HepG2 (cell line): ENCODE data around the gene SLC25A15. TPM values are rescaled to one million over a fixed set of nuclear protein-coding genes. Genes with fewer than 3 reads are reported as not detected.

Experiments
- AHDC1 ChIP-seq: sonication (generic); formaldehyde crosslinking; IDR thresholded peaks from 2 replicates; pipeline ENCODE4 v1.5.1; 2020; ENCODE audit warnings: mild to moderate bottlenecking, missing genetic modification reagents, borderline replicate concordance
- DRAP1 ChIP-seq: IDR thresholded peaks from 2 replicates; pipeline ENCODE4 v1.6.1; 2016; ENCODE audit warnings: missing genetic modification reagents, missing compliant biosample characterization
- HMG20A ChIP-seq: IDR thresholded peaks from 2 replicates; pipeline ENCODE4 v1.6.1; 2016; ENCODE audit warnings: borderline replicate concordance
- KDM2A ChIP-seq: sonication (generic); formaldehyde crosslinking; IDR thresholded peaks from 2 replicates; pipeline ENCODE4 v1.4.0; 2020; ENCODE audit warnings: low read depth, missing genetic modification reagents, borderline replicate concordance
- KMT2A ChIP-seq: sonication (generic); formaldehyde crosslinking; IDR thresholded peaks from 2 replicates; pipeline ENCODE4 v1.4.0; 2020; ENCODE audit warnings: missing genetic modification reagents
- LBX2 ChIP-seq: sonication (generic); formaldehyde crosslinking; IDR thresholded peaks from 2 replicates; pipeline ENCODE4 v1.5.0; 2020; ENCODE audit warnings: missing genetic modification reagents, mild to moderate bottlenecking, borderline replicate concordance
- MED13 ChIP-seq: sonication (generic); formaldehyde crosslinking; IDR thresholded peaks from 2 replicates; pipeline ENCODE4 v1.5.0; 2020; ENCODE audit warnings: missing genetic modification reagents
- MXI1 ChIP-seq: IDR thresholded peaks from 3 replicates; pipeline ENCODE4 v1.6.1; 2012; ENCODE audit warnings: low read depth, low read length, inconsistent platforms, borderline replicate concordance
- NR2F2 ChIP-seq: IDR thresholded peaks from 2 replicates; pipeline ENCODE4 v1.6.1; 2012; ENCODE audit warnings: low read depth, inconsistent platforms, borderline replicate concordance
- YEATS4 ChIP-seq: sonication (generic); formaldehyde crosslinking; IDR thresholded peaks from 2 replicates; pipeline ENCODE4 v1.4.0; 2020; ENCODE audit warnings: missing genetic modification reagents, borderline replicate concordance
- ZBTB14 ChIP-seq: sonication (generic); formaldehyde crosslinking; IDR thresholded peaks from 2 replicates; pipeline ENCODE4 v1.4.0; 2020; ENCODE audit warnings: missing genetic modification reagents
- ZBTB20 ChIP-seq: sonication (generic); formaldehyde crosslinking; IDR thresholded peaks from 2 replicates; pipeline ENCODE4 v1.8.1; 2023; ENCODE audit warnings: missing genetic modification reagents, low read depth, mild to moderate bottlenecking, borderline replicate concordance
- ZFAT ChIP-seq: sonication (generic); formaldehyde crosslinking; conservative IDR thresholded peaks from 2 replicates; pipeline ENCODE4 v1.8.1; 2023; ENCODE audit warnings: missing genetic modification reagents, inconsistent platforms
- ZFP90 ChIP-seq: sonication (generic); formaldehyde crosslinking; IDR thresholded peaks from 2 replicates; pipeline ENCODE4 v1.8.0; 2022; ENCODE audit warnings: missing genetic modification reagents, mild to moderate bottlenecking, inconsistent platforms, borderline replicate concordance
- ZNF850 ChIP-seq: sonication (generic); formaldehyde crosslinking; conservative IDR thresholded peaks from 2 replicates; pipeline ENCODE4 v1.9.0; 2021; ENCODE audit warnings: mild to moderate bottlenecking, missing genetic modification reagents
- ZSCAN25 ChIP-seq: sonication (generic); formaldehyde crosslinking; IDR thresholded peaks from 2 replicates; pipeline ENCODE4 v1.8.0; 2022; ENCODE audit warnings: mild to moderate bottlenecking, missing genetic modification reagents
- polyA plus RNA-seq, 8 experiments: library from polyadenylated mRNA; depleted of rRNA in 3 of 8; stranded (reverse) in 7 of 8; unstranded in 1 of 8; fragments of >200 nt; fragmentation: Illumina TruSeq in 4 of 8; extraction: Trizol in 4 of 8; gene quantifications; 2 replicates each; pipeline versions ENCODE4 v1.2.1 to v1.2.3, GENCODE V29; 2011 to 2016; ENCODE audit warnings: low read depth in 4 of 8, missing spikeins in 1 of 8, mixed read lengths in 1 of 8; ENCODE audit not compliant: insufficient read depth in 1 of 8
- total RNA-seq, 5 experiments: library from RNA; depleted of rRNA; stranded (reverse); fragments of >200 nt; fragmentation: Illumina TruSeq; extraction: Trizol; gene quantifications; 2 replicates each; pipeline ENCODE4 v1.2.3, GENCODE V29; 2016; ENCODE audit warnings: low read depth in 1 of 5
- TF ChIP-seq, protein P1 (sequence below): sonication (generic); formaldehyde crosslinking; IDR thresholded peaks from 2 replicates; pipeline ENCODE4 v1.4.0; 2020; ENCODE audit warnings: mild to moderate bottlenecking, missing genetic modification reagents

The SLC25A15 gene
- total and polyA plus RNA-seq, 2 of the 13 experiments (the other 11 are each of a cell fraction or from before 2014, with no cell fraction given), result 17.3 to 39.1 TPM

DNA sequence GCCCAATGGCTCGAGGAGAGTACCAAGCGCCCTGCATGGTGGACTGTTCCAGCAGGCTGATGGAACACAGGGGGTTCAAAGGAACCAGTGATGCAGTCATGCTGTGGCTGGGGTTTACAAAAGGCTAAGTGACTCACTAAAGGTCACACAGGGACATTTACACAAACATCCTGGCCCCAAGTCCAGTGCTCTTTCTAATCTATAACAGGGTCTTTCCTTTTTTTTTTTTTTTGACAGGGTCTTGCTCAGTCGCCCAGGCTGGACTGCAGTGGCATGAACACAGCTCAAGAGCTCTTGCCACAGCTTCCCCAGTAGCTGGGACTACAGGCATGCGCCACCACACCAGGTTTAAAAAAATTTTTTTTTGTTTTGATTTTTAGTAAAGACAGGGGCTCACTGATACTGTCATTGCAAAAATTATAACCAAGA is 2.8 kb upstream of the SLC25A15 start (continued):
- TF ChIP-seq, protein P1, sequence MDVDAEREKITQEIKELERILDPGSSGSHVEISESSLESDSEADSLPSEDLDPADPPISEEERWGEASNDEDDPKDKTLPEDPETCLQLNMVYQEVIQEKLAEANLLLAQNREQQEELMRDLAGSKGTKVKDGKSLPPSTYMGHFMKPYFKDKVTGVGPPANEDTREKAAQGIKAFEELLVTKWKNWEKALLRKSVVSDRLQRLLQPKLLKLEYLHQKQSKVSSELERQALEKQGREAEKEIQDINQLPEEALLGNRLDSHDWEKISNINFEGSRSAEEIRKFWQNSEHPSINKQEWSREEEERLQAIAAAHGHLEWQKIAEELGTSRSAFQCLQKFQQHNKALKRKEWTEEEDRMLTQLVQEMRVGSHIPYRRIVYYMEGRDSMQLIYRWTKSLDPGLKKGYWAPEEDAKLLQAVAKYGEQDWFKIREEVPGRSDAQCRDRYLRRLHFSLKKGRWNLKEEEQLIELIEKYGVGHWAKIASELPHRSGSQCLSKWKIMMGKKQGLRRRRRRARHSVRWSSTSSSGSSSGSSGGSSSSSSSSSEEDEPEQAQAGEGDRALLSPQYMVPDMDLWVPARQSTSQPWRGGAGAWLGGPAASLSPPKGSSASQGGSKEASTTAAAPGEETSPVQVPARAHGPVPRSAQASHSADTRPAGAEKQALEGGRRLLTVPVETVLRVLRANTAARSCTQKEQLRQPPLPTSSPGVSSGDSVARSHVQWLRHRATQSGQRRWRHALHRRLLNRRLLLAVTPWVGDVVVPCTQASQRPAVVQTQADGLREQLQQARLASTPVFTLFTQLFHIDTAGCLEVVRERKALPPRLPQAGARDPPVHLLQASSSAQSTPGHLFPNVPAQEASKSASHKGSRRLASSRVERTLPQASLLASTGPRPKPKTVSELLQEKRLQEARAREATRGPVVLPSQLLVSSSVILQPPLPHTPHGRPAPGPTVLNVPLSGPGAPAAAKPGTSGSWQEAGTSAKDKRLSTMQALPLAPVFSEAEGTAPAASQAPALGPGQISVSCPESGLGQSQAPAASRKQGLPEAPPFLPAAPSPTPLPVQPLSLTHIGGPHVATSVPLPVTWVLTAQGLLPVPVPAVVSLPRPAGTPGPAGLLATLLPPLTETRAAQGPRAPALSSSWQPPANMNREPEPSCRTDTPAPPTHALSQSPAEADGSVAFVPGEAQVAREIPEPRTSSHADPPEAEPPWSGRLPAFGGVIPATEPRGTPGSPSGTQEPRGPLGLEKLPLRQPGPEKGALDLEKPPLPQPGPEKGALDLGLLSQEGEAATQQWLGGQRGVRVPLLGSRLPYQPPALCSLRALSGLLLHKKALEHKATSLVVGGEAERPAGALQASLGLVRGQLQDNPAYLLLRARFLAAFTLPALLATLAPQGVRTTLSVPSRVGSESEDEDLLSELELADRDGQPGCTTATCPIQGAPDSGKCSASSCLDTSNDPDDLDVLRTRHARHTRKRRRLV (CRISPR knock-in tag), result no peak
- TF ChIP-seq ZBTB20 (0 out of 2 replicates have a peak, but pooled peaks have one; percentile 52), HMG20A (CRISPR knock-in tag) (peak; percentile 67; the same call in 1 of the 2 replicates), ZBTB14 (CRISPR knock-in tag) (no peak), NR2F2 (peak; percentile 89), YEATS4 (CRISPR knock-in tag) (no peak), ZNF850 (CRISPR knock-in tag) (no peak), MED13 (no peak), LBX2 (no peak), AHDC1 (CRISPR knock-in tag) (peak; percentile 43; the same call in 1 of the 2 replicates), ZSCAN25 (peak; percentile 28; the same call in 1 of the 2 replicates), DRAP1 (CRISPR knock-in tag) (peak; percentile 61), MXI1 (no peak; the same call in 2 of the 3 replicates), KDM2A (0 out of 2 replicates have a peak, but pooled peaks have one; percentile 19), ZFP90 (no peak), KMT2A (CRISPR knock-in tag) (no peak), ZFAT (CRISPR knock-in tag) (no peak)
